Spleen (tissue), 11 donors: ENCODE results near the gene CCL1. TPM values are rescaled to one million over a fixed set of nuclear protein-coding genes. Genes with fewer than 3 reads are reported as not detected.

ENCODE experiments used
- DNase-seq: peaks from one replicate; pipeline ENCODE4 v3.0.0-alpha.2; 2020
- H3K27ac ChIP-seq, 8 donors: fragments of 200-600 bp; sonication (generic) in 7 of 8; 1 replicate in 4 of 8; 2 replicates in 4 of 8; pipeline versions ENCODE4 v1.5.0 to v1.8.0; 2016 to 2021; ENCODE audit warnings: inconsistent platforms in 4 of 8, mild to moderate bottlenecking in 4 of 8, moderate library complexity in 1 of 8
- H3K27me3 ChIP-seq, 7 donors: fragments of 200-600 bp; sonication (generic) in 6 of 7; replicated peaks in 1 of 7; 1 replicate in 4 of 7; 2 replicates in 3 of 7; pipeline versions ENCODE4 v1.5.0 to v1.8.0; 2016 to 2021; ENCODE audit warnings: inconsistent platforms in 3 of 7, mild to moderate bottlenecking in 1 of 7
- H3K36me3 ChIP-seq, 6 donors: fragments of 200-600 bp; sonication (generic) in 5 of 6; 1 replicate in 4 of 6; 2 replicates in 2 of 6; pipeline versions ENCODE4 v1.5.0 to v1.8.0; 2016 to 2021; ENCODE audit warnings: inconsistent platforms in 2 of 6
- H3K4me1 ChIP-seq, 6 donors: fragments of 200-600 bp; sonication (generic) in 5 of 6; 1 replicate in 3 of 6; 2 replicates in 3 of 6; pipeline versions ENCODE4 v1.5.0 to v1.8.0; 2016 to 2021; ENCODE audit warnings: inconsistent platforms in 3 of 6
- H3K4me3 ChIP-seq, 8 donors: fragments of 200-600 bp; sonication (generic) in 7 of 8; 1 replicate in 4 of 8; 2 replicates in 4 of 8; pipeline versions ENCODE4 v1.5.0 to v1.8.0; 2016 to 2021; ENCODE audit warnings: inconsistent platforms in 4 of 8, mild to moderate bottlenecking in 4 of 8, moderate library complexity in 2 of 8
- H3K9me3 ChIP-seq, 8 donors: fragments of 200-600 bp; sonication (generic) in 7 of 8; 1 replicate in 4 of 8; 2 replicates in 4 of 8; pipeline versions ENCODE4 v1.5.0 to v1.8.0; 2016 to 2021; ENCODE audit warnings: inconsistent platforms in 4 of 8
- POLR2A ChIP-seq, 3 donors: fragments of 450-650 bp; IDR thresholded peaks; one replicate each; pipeline ENCODE4 v1.5.1; 2017; ENCODE audit warnings: antibody characterized with exemption in 3 of 3, mild to moderate bottlenecking in 1 of 3
- POLR2AphosphoS5 ChIP-seq, 3 donors: sonication (generic); formaldehyde crosslinking; IDR thresholded peaks; one replicate each; pipeline ENCODE4 v1.5.1; 2017; ENCODE audit warnings: antibody characterized with exemption in 3 of 3
- whole genome bisulfite sequencing, 5 donors: extraction: QIAGEN DNeasy Blood & Tissue Kit in 3 of 5; methylation state at CpG; one replicate each; pipeline versions ENCODE4 v1.1.5 to v1.1.7; 2013 to 2018; 5-methylcytosine and 5-hydroxymethylcytosine counted together
- intact Hi-C: fragments of 100-400 bp; cut with DNase I; formaldehyde crosslinking; loops from one replicate; pipeline ENCODE4 v1.15.0; 2023; ENCODE audit warnings: low total_unique reads
- polyA plus RNA-seq, 3 donors: library from polyadenylated mRNA; stranded (reverse); fragments of 200-250 nt; gene quantifications; one replicate each; pipeline ENCODE4 v1.2.1, GENCODE V29; 2013
- total RNA-seq, 7 donors: library from RNA; depleted of rRNA in 3 of 7; stranded (reverse); fragments of >200 nt in 3 of 7; fragmentation: NEBNext Ultra II Directional in 4 of 7; extraction: Animal tissue kit (Norgen Biotek cat#: 25700) in 4 of 7; gene quantifications; one replicate each; pipeline versions ENCODE4 v1.1.0 to v1.2.1, GENCODE V29; 2016 to 2021
- TF ChIP-seq, protein P1 (sequence below), 11 experiments: fragments of 200-600 bp in 7 of 11; fragments of 450-650 bp in 4 of 11; sonication (generic) in 4 of 11; IDR thresholded peaks in 8 of 11; conservative IDR thresholded peaks in 3 of 11; 1 replicate in 7 of 11; 2 replicates in 4 of 11; pipeline versions ENCODE4 v1.4.0 to v1.8.0; 2016 to 2021; ENCODE audit warnings: antibody characterized with exemption in 11 of 11, inconsistent platforms in 4 of 11, mild to moderate bottlenecking in 1 of 11
- donor health status: healthy with polysubstance abuse.
- donor health status: DM: no; HTN: no; CAD: no; lungs with moderate emphysema.
- donor health status: DM: no; HTN: no; CAD: no.
- donor health status: Bipolar disorder and iron deficiency.
- donor health status: healthy.
- donor health status: DM: no; HTN: no; CAD: no.
- donor health status: DM: yes; HTN: yes; CAD: no.

Gene CCL1
- total and polyA plus RNA-seq, 10 donors, result not detected

DNA sequence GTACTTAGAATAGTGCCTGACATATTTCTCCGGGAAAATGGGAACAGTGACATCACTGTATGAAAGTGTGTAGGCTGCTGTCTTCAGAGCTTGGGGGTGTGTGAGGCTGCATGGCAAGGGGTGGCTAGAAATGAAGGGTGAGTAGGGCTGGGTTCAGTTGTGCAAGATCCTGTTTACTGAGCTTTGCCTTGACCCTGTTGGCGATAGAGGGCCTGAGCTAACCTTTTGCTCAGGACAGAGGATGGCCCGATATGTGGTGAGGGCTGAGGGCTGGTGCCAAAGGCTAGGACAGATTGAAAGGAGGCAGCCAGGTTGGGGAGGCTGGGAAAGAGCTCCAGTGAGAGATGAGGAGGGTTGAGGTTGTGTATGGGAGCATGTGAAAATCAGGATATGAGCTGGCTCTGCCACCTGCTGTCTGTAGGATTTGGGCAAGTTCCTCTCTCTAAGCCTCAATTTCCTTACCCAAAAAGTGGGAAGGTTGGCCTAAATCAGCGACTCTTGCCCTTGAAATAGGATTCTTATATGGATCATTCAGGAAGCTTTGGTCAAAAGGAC is 6.0 kb upstream of the CCL1 start:
- intact Hi-C loops, result no loop called here
- DNase-seq, result no peak
- Histone ChIP-seq H3K4me3 (no peak overlapping the region), H3K9me3 (no peaks in the 10 kb centered on the region), H3K36me3 (no peaks in the 10 kb centered on the region), H3K4me1 (peaks cover 0 to 65% (median 24%) of the 10 kb centered on the region in 6 donors), H3K27me3 (peaks cover 0 to 54% (median 0%) of the 10 kb centered on the region in 7 donors), H3K27ac (peak overlapping the region in 3 of 8 donors; percentile 26 to 36 (median 29))
- WGBS, 5 donors, result 36 to 57% (median 40%) methylated on average over 4 of the region's 4 CpGs
- TF ChIP-seq POLR2AphosphoS5 (IDR thresholded peaks at IDR 0.05) (no peak), POLR2A (IDR thresholded peaks at IDR 0.05) (no peak)
- TF ChIP-seq, protein P1, sequence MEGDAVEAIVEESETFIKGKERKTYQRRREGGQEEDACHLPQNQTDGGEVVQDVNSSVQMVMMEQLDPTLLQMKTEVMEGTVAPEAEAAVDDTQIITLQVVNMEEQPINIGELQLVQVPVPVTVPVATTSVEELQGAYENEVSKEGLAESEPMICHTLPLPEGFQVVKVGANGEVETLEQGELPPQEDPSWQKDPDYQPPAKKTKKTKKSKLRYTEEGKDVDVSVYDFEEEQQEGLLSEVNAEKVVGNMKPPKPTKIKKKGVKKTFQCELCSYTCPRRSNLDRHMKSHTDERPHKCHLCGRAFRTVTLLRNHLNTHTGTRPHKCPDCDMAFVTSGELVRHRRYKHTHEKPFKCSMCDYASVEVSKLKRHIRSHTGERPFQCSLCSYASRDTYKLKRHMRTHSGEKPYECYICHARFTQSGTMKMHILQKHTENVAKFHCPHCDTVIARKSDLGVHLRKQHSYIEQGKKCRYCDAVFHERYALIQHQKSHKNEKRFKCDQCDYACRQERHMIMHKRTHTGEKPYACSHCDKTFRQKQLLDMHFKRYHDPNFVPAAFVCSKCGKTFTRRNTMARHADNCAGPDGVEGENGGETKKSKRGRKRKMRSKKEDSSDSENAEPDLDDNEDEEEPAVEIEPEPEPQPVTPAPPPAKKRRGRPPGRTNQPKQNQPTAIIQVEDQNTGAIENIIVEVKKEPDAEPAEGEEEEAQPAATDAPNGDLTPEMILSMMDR (IDR thresholded peaks at IDR 0.05 in 8 of 11, conservative IDR thresholded peaks at IDR 0.05 in 3 of 11), result no peak

DNA sequence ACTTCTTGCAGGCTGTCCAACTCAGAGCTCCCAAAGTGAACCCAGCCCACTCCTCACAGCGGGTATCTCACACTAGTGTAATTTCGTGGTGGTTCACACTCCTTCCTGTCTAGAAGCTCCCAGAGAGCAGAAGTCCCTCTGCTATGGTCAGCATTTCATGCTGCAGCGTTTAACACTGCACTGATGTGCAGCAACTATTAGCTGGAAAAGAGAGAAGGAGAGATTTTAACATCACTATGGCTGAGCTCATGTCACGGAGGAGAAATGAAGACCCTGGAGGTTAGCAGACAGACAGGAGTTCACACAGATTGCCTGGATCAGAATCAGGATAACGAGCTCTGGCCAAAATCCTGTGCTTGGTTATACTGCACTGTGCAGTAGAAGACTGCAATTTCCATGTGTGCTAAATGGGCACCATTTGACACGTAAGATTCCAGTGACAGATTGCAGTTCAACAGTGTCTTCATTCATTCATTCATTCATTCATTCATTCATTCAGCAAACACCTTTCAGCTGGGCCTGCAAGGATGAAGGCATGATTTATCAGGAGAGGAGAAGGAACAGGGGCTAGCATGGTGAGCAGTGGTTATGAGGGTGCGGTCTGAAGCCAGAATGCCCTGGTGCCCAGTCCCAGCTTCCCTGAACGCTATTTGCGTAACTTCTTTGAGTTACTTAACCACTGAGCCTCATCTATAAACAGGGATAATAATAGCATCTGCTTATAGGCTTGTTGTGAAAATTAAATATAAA is 5.3 kb upstream of the CCL1 start:
- intact Hi-C loops, result no loop called here
- Histone ChIP-seq H3K9me3 (no peaks in the 10 kb centered on the region), H3K4me3 (no peak overlapping the region), H3K4me1 (peaks cover 0 to 65% (median 24%) of the 10 kb centered on the region in 6 donors), H3K27ac (peak overlapping the region in 3 of 8 donors; percentile 26 to 36 (median 29)), H3K27me3 (peaks cover 0 to 60% (median 0%) of the 10 kb centered on the region in 7 donors), H3K36me3 (no peaks in the 10 kb centered on the region)
- WGBS, 5 donors, result 54 to 76% (median 69%) methylated on average over 9 of the region's 9 CpGs
- no peak for DNase-seq
- TF ChIP-seq POLR2A (IDR thresholded peaks at IDR 0.05), result no peak
- TF ChIP-seq, protein P1 (IDR thresholded peaks at IDR 0.05 in 8 of 11, conservative IDR thresholded peaks at IDR 0.05 in 3 of 11), result no peak
- no peak for TF ChIP-seq POLR2AphosphoS5 (IDR thresholded peaks at IDR 0.05)

DNA sequence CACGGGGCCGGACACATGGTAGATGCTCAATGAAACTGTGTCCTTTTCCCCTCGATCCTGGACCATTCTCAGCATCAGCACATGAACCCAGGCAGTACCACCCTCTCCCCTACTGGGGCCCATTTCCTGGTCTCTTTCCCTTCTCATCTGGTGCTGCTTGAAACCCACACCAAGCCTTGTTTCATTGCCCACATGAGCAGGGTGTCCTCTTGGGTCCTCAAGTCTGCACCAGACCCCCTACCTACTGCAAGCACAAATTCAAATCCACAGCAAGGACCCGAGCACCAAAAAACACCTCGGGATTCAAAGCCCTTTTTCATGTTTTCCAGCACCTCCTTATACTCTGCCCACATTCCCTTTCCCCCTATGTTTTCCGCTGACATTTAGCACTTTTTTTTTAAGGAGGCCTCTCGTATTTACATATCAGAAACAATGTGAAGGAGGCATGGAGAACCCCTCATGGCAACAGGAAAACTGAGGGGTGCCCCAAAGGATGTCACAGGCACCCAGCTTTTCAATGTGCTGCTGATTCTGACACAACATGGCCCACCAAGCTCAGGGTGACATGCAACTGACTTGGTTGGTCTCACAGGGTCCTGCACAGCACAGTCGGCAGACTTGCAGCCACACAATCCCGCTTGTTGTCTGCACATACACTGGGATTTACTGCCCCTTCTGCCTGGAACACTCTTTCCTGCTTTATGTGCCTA is 4.6 kb upstream of the CCL1 start:
- no peak overlapping the region for H3K4me3 ChIP-seq
- H3K4me1 ChIP-seq, result peaks cover 0 to 65% (median 24%) of the 10 kb centered on the region in 6 donors
- intact Hi-C loops, result no loop called here
- TF ChIP-seq POLR2A (IDR thresholded peaks at IDR 0.05) (no peak), POLR2AphosphoS5 (IDR thresholded peaks at IDR 0.05) (no peak)
- TF ChIP-seq, protein P1 (IDR thresholded peaks at IDR 0.05 in 8 of 11, conservative IDR thresholded peaks at IDR 0.05 in 3 of 11), result no peak
- no peaks in the 10 kb centered on the region for H3K9me3 ChIP-seq
- H3K36me3 ChIP-seq, result no peaks in the 10 kb centered on the region
- H3K27me3 ChIP-seq, result peaks cover 0 to 67% (median 0%) of the 10 kb centered on the region in 7 donors
- no peak for DNase-seq
- H3K27ac ChIP-seq, result no peak overlapping the region
- WGBS, 5 donors, result 84 to 91% (median 89%) methylated on average over 9 of the region's 9 CpGs
